ENCODE results near the gene TMEM94. TPM values are rescaled to one million over a fixed set of nuclear protein-coding genes. Genes with fewer than 3 reads are reported as not detected.

Gene TMEM94
- total RNA-seq, 1 experiment from 2014 or later, result 61.4 TPM

DNA sequence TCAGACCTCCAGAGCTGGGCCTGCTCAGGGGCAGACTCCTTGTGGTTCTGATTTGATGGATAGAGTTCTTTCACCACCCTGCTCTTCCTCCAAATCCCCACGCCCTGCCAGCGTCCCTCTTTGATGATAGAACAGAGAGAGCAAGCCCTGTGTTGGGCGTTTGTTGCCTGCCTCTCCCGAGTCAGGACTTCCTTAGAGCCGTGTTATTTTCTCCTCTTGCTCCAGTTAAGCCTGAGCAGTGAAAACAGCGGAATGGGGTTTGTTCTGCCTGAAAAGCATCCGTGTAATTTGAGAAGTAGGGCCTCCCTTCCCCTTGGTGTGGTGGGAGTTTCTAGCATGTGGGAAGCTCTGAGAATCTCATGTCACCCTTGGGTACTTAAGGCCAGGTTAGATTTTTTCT lies 22.1 kb downstream of the TMEM94 start:
- no peak overlapping the region for H3K4me3 Mint-ChIP-seq
- DNase-seq, result peak; percentile 36
- Histone ChIP-seq H4K8ac (replicated peaks; ENCODE audit: insufficient read length, low read depth, low read length) (no peak overlapping the region), H3K4ac (ENCODE audit: low read depth, low read length) (no peak overlapping the region), H4K5ac (ENCODE audit: insufficient read length, low read depth, low read length) (no peak overlapping the region), H3K4me2 (ENCODE audit: insufficient read depth, insufficient read length, low read length) (no peak overlapping the region), H4K91ac (ENCODE audit: insufficient read length, low read depth, low read length) (no peak overlapping the region), H2BK120ac (ENCODE audit: low read depth, low read length, poor library complexity, severe bottlenecking) (no peak overlapping the region), H3K18ac (ENCODE audit: insufficient read length, low read depth, low read length) (no peak overlapping the region), H2AK5ac (ENCODE audit: insufficient read length, low read length) (no peak overlapping the region), H2BK15ac (ENCODE audit: low read depth, low read length) (no peak overlapping the region), H3K27me3 (ENCODE audit: insufficient read depth, low read length) (no peaks in the 10 kb centered on the region), H3K79me2 (ENCODE audit: insufficient read depth, low read length) (no peaks in the 10 kb centered on the region), H3K79me1 (ENCODE audit: insufficient read depth, low read depth, low read length, poor library complexity, severe bottlenecking) (no peaks in the 10 kb centered on the region), H3K4me1 (ENCODE audit: insufficient read depth, low read length) (no peaks in the 10 kb centered on the region), H2BK20ac (ENCODE audit: low read depth, low read length, poor library complexity, severe bottlenecking) (no peak overlapping the region), H3K23me2 (ENCODE audit: insufficient read length, low read depth, low read length, poor library complexity, severe bottlenecking) (no peaks in the 10 kb centered on the region), H4K20me1 (ENCODE audit: control insufficient read depth, insufficient read depth, insufficient read length) (no peaks in the 10 kb centered on the region), H3K23ac (ENCODE audit: insufficient read length, low read depth, low read length) (no peak overlapping the region), H3K14ac (ENCODE audit: insufficient read depth, low read length) (no peak overlapping the region), H3T11ph (ENCODE audit: low read length) (no peak overlapping the region), H2BK5ac (ENCODE audit: insufficient read length, low read length) (no peak overlapping the region), H3K9ac (ENCODE audit: extremely low read depth, insufficient read length, low read length) (no peak overlapping the region), H3K9me3 (ENCODE audit: control insufficient read depth, low read depth, low read length) (no peaks in the 10 kb centered on the region), H2BK12ac (ENCODE audit: insufficient read length, low read depth, low read length) (no peak overlapping the region), H3K27ac (ENCODE audit: insufficient read length, low read depth, low read length) (no peak overlapping the region), H2AFZ (ENCODE audit: low read length) (no peak overlapping the region), H3K56ac (ENCODE audit: insufficient read length, low read depth, low read length) (no peak overlapping the region)
- TF ChIP-seq, protein P1, sequence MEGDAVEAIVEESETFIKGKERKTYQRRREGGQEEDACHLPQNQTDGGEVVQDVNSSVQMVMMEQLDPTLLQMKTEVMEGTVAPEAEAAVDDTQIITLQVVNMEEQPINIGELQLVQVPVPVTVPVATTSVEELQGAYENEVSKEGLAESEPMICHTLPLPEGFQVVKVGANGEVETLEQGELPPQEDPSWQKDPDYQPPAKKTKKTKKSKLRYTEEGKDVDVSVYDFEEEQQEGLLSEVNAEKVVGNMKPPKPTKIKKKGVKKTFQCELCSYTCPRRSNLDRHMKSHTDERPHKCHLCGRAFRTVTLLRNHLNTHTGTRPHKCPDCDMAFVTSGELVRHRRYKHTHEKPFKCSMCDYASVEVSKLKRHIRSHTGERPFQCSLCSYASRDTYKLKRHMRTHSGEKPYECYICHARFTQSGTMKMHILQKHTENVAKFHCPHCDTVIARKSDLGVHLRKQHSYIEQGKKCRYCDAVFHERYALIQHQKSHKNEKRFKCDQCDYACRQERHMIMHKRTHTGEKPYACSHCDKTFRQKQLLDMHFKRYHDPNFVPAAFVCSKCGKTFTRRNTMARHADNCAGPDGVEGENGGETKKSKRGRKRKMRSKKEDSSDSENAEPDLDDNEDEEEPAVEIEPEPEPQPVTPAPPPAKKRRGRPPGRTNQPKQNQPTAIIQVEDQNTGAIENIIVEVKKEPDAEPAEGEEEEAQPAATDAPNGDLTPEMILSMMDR (conservative IDR thresholded peaks at IDR 0.05), result no peak
- WGBS (ENCODE audit: extremely low coverage, insufficient read length, low lambda C conversion rate), result no CpG with 5 or more reads among the region's 7 CpGs
- H3K9me3 Mint-ChIP-seq, result no peaks in the 10 kb centered on the region
- H3K36me3 Mint-ChIP-seq (ENCODE audit: insufficient read depth in 1 of 3, low read depth in 3 of 3), result peaks cover 3 to 11% (median 11%) of the 10 kb centered on the region in 3 experiments; a peak in 4 of 7 replicates
- H3K27me3 Mint-ChIP-seq (ENCODE audit: low read depth), result no peaks in the 10 kb centered on the region
- peak overlapping the region; percentile 44 to 94 (median 93); a peak in 4 of 7 replicates for H3K27ac Mint-ChIP-seq
- peaks cover 20 to 30% of the 10 kb centered on the region in 2 experiments for H3K4me1 Mint-ChIP-seq
